Measurements from ENCODE around the gene CRADD. TPM values are rescaled to one million over a fixed set of nuclear protein-coding genes. Genes with fewer than 3 reads are reported as not detected.
A peak's percentile ranks its signal among the peaks of the same experiment; 100 is the strongest.

Gene CRADD
- total and polyA plus RNA-seq, 10 of the 15 experiments (the other 5 are each of a cell fraction or from before 2014, with no cell fraction given) = 7.6 to 15.5 (median 11.7) TPM

- Histone ChIP-seq H3K27me3 (replicated peaks in 1 of 2; ENCODE audit: control insufficient read depth in 2 of 2, insufficient read depth in 2 of 2, low read length in 1 of 2) (no peaks in the 10 kb centered on the region), H3K27ac (ENCODE audit: control insufficient read depth, insufficient read depth) (no peak overlapping the region), H2AFZ (ENCODE audit: control insufficient read depth, low read depth, low read length) (no peak overlapping the region), H4K20me1 (ENCODE audit: control insufficient read depth, insufficient read depth) (no peaks in the 10 kb centered on the region), H3K79me2 (ENCODE audit: control insufficient read depth, insufficient read depth, low read length) (no peaks in the 10 kb centered on the region), H3K9ac (ENCODE audit: control insufficient read depth, insufficient read depth, low read length) (no peak overlapping the region), H3K4me1 (ENCODE audit: control insufficient read depth, insufficient read depth, low read length) (no peaks in the 10 kb centered on the region; the same call in 1 of the 2 replicates), H3K36me3 (ENCODE audit: control insufficient read depth in 2 of 2, insufficient read depth in 2 of 2, low read length in 1 of 2) (no peaks in the 10 kb centered on the region), H3K9me3 (replicated peaks; ENCODE audit: control insufficient read depth, insufficient read depth, low read length) (no peaks in the 10 kb centered on the region; the same call in 2 of the 3 replicates), H3K4me2 (ENCODE audit: control insufficient read depth, insufficient read depth) (no peak overlapping the region), H3K4me3 (no peak overlapping the region)
- ChIA-PET CTCF (interaction anchor here (0.9 to 1.9 kb wide), 3 partner anchors 33 to 302 kb away, joined by 3 to 4 read pairs (median 4); no protein-coding TSS in a partner anchor), RAD21 (ENCODE audit: unreplicated experiment) (no interaction called here), POLR2A (no interaction called here), SMC1A (ENCODE audit: uncharacterized antibody, unreplicated experiment) (interaction anchor here (1.2 to 2.1 kb wide), 3 partner anchors 12 to 271 kb away, joined by 4 to 6 read pairs (median 6); no protein-coding TSS in a partner anchor)
- DNase-seq (ENCODE audit: low read depth, low spot score) (no peak), ATAC-seq (no peak; the same call in 1 of the 3 replicates), FAIRE-seq (no peak)
- in situ Hi-C loops (cut with MboI) (no loop called here), intact Hi-C loops (cut with micrococcal nuclease; ENCODE audit: unreplicated experiment) (no loop called here)
- TF ChIP-seq SP1 (IDR thresholded peaks at IDR 0.05; ENCODE audit: low read depth, low read length) = no peak
- peak; percentile 57; the same call in 1 of the 2 replicates for TF ChIP-seq MTA2 (IDR thresholded peaks at IDR 0.05; ENCODE audit: low read depth)
- no TSS peak for BruUV-seq (replicated peaks)
- 58% methylated on average over 5 of the region's 5 CpGs for WGBS (ENCODE audit: insufficient coverage, insufficient replicate concordance, low lambda C conversion rate, missing lambda C conversion rate)
These were observed 127.4 kb downstream of the CRADD start for GRCh38 chr12:93804392-93805179.

- Histone ChIP-seq H3K4me3 (no peak overlapping the region), H4K20me1 (ENCODE audit: control insufficient read depth, insufficient read depth) (no peaks in the 10 kb centered on the region), H3K9me3 (replicated peaks; ENCODE audit: control insufficient read depth, insufficient read depth, low read length) (no peaks in the 10 kb centered on the region; the same call in 2 of the 3 replicates), H3K36me3 (ENCODE audit: control insufficient read depth in 2 of 2, insufficient read depth in 2 of 2, low read length in 1 of 2) (no peaks in the 10 kb centered on the region), H3K9ac (ENCODE audit: control insufficient read depth, insufficient read depth, low read length) (no peak overlapping the region), H3K4me2 (ENCODE audit: control insufficient read depth, insufficient read depth) (no peak overlapping the region), H3K4me1 (ENCODE audit: control insufficient read depth, insufficient read depth, low read length) (no peaks in the 10 kb centered on the region; the same call in 1 of the 2 replicates), H2AFZ (ENCODE audit: control insufficient read depth, low read depth, low read length) (no peak overlapping the region), H3K27ac (ENCODE audit: control insufficient read depth, insufficient read depth) (no peak overlapping the region), H3K79me2 (ENCODE audit: control insufficient read depth, insufficient read depth, low read length) (no peaks in the 10 kb centered on the region), H3K27me3 (replicated peaks in 1 of 2; ENCODE audit: control insufficient read depth in 2 of 2, insufficient read depth in 2 of 2, low read length in 1 of 2) (no peaks in the 10 kb centered on the region)
- in situ Hi-C loops (cut with MboI) = no loop called here
- SMC1A ChIA-PET (ENCODE audit: uncharacterized antibody, unreplicated experiment) = no interaction called here
- CTCF ChIA-PET = no interaction called here
- WGBS (ENCODE audit: insufficient coverage, insufficient replicate concordance, low lambda C conversion rate, missing lambda C conversion rate) = 56% methylated on average over 4 of the region's 4 CpGs
- FAIRE-seq = no peak
- ATAC-seq = no peak
- POLR2A ChIA-PET = no interaction called here
- no peak for DNase-seq (ENCODE audit: low read depth, low spot score)
- no peak for TF ChIP-seq STAT1 (conservative IDR thresholded peaks at IDR 0.05)
- no peak for TF ChIP-seq MAX (IDR thresholded peaks at IDR 0.05; ENCODE audit: low read depth, low read length)
- TF ChIP-seq POLR2AphosphoS5 (IDR thresholded peaks at IDR 0.05; ENCODE audit: low read length) = no peak
- RAD21 ChIA-PET (ENCODE audit: unreplicated experiment) = no interaction called here
- intact Hi-C loops (cut with micrococcal nuclease; ENCODE audit: unreplicated experiment) = no loop called here
- no TSS peak for BruUV-seq (replicated peaks)
These were observed 128.6 kb downstream of the CRADD start for GRCh38 chr12:93805736-93806141.

Measured in GM12878 (cell line).